Keratinocyte (primary cell): ENCODE results near the gene MAGEF1. TPM values are rescaled to one million over a fixed set of nuclear protein-coding genes. Genes with fewer than 3 reads are reported as not detected.

ENCODE experiments used
- DNase-seq: peaks from one replicate; pipeline ENCODE4 v3.0.0-alpha.2; 2011; ENCODE audit warnings: low read depth, missing footprints, low spot score
- FAIRE-seq: peaks from 2 replicates; lab custom pipeline; 2011; peaks lifted over from hg19 to GRCh38; lab: Jason Lieb, UNC
- H2AFZ ChIP-seq: 2 replicates; pipeline ENCODE4 v1.6.0; 2012; ENCODE audit warnings: low read length, control low read depth, inconsistent platforms; ENCODE audit not compliant: control insufficient read depth
- H3K27ac ChIP-seq: 2 replicates; pipeline ENCODE4 v1.5.1; 2011; ENCODE audit warnings: low read length; ENCODE audit not compliant: control insufficient read depth, insufficient read depth
- H3K27me3 ChIP-seq: 3 replicates; pipeline ENCODE4 v1.6.0; 2011; ENCODE audit warnings: low read length; ENCODE audit not compliant: control insufficient read depth, insufficient read depth; ENCODE audit errors: extremely low read depth
- H3K36me3 ChIP-seq, 2 experiments: 2 replicates in 1 of 2; 3 replicates in 1 of 2; pipeline ENCODE4 v1.5.1; 2011; ENCODE audit warnings: low read length in 2 of 2, mild to moderate bottlenecking in 1 of 2; ENCODE audit not compliant: control insufficient read depth in 2 of 2, insufficient read depth in 2 of 2; ENCODE audit errors: extremely low read depth in 1 of 2
- H3K4me1 ChIP-seq: 3 replicates; pipeline ENCODE4 v1.5.1; 2011; ENCODE audit warnings: low read length; ENCODE audit not compliant: control insufficient read depth, insufficient read depth; ENCODE audit errors: extremely low read depth
- H3K4me2 ChIP-seq: 3 replicates; pipeline ENCODE4 v1.6.0; 2011; ENCODE audit warnings: low read depth, low read length; ENCODE audit not compliant: control insufficient read depth, insufficient read depth; ENCODE audit errors: extremely low read depth
- H3K4me3 ChIP-seq, 3 experiments: fragments of 200-600 bp in 1 of 3; sonication (generic) in 1 of 3; 2 replicates in 2 of 3; 3 replicates in 1 of 3; pipeline ENCODE4 v1.5.1; 2011 to 2016; ENCODE audit warnings: low read length in 3 of 3, mild to moderate bottlenecking in 3 of 3, control low read depth in 2 of 3, inconsistent platforms in 1 of 3, low read depth in 1 of 3, mixed read lengths in 1 of 3, mixed run types in 1 of 3, moderate library complexity in 1 of 3; ENCODE audit not compliant: control insufficient read depth in 2 of 3, insufficient read depth in 2 of 3; ENCODE audit errors: extremely low read depth in 1 of 3
- H3K79me2 ChIP-seq: 2 replicates; pipeline ENCODE4 v1.6.0; 2012; ENCODE audit warnings: low read length; ENCODE audit not compliant: control insufficient read depth, insufficient read depth
- H3K9ac ChIP-seq: 3 replicates; pipeline ENCODE4 v1.6.0; 2011; ENCODE audit warnings: low read length; ENCODE audit not compliant: control insufficient read depth, insufficient read depth; ENCODE audit errors: extremely low read depth
- H3K9me1 ChIP-seq: 3 replicates; pipeline ENCODE4 v1.6.0; 2011; ENCODE audit warnings: low read length; ENCODE audit not compliant: control insufficient read depth, insufficient read depth; ENCODE audit errors: extremely low read depth
- H3K9me3 ChIP-seq: 2 replicates; pipeline ENCODE4 v1.5.1; 2012; ENCODE audit warnings: low read depth, low read length; ENCODE audit not compliant: control insufficient read depth
- H4K20me1 ChIP-seq: 3 replicates; pipeline ENCODE4 v1.6.0; 2011; ENCODE audit warnings: low read length; ENCODE audit not compliant: control insufficient read depth, insufficient read depth; ENCODE audit errors: extremely low read depth
- EZH2 ChIP-seq: IDR thresholded peaks from one replicate; pipeline ENCODE4 v1.6.1; 2012; ENCODE audit warnings: inconsistent platforms, mild to moderate bottlenecking, low read length, moderate library complexity
- dilution Hi-C: fragments of 300-500 bp; cut with MboI; formaldehyde crosslinking; loops from one replicate; pipeline ENCODE4 v1.7.0; 2020; ENCODE audit warnings: low sequenced_read_pairs; ENCODE audit not compliant: extremely low pct_ligation_motif_present
- polyA plus RNA-seq, 5 experiments: library from polyadenylated mRNA; depleted of rRNA in 3 of 5; stranded (reverse) in 3 of 5; stranded (forward) in 1 of 5; unstranded in 1 of 5; fragments of >200 nt; gene quantifications; 1 replicate in 1 of 5; 2 replicates in 3 of 5; 3 replicates in 1 of 5; pipeline versions ENCODE4 v1.2.1 to v1.2.3, GENCODE V29; 2011 to 2012; ENCODE audit warnings: missing spikeins in 2 of 5, low read depth in 1 of 5, low replicate concordance in 1 of 5
- TF ChIP-seq, protein P1 (sequence below), 3 experiments: IDR thresholded peaks in 1 of 3; conservative IDR thresholded peaks in 1 of 3; optimal IDR thresholded peaks in 1 of 3; 2 replicates in 2 of 3; 3 replicates in 1 of 3; pipeline versions ENCODE3 to v1.5.1; 2011; ENCODE audit warnings: low read length in 3 of 3, mild to moderate bottlenecking in 3 of 3, moderate library complexity in 2 of 3, control low read depth in 1 of 3, inconsistent platforms in 1 of 3; ENCODE audit not compliant: insufficient read depth in 2 of 3; ENCODE audit errors: extremely low read depth in 1 of 3

MAGEF1 gene
- polyA plus RNA-seq, 1 donor (not counting 4 experiments of a cell fraction or from before 2014, with no cell fraction given) = 11.8 TPM

DNA sequence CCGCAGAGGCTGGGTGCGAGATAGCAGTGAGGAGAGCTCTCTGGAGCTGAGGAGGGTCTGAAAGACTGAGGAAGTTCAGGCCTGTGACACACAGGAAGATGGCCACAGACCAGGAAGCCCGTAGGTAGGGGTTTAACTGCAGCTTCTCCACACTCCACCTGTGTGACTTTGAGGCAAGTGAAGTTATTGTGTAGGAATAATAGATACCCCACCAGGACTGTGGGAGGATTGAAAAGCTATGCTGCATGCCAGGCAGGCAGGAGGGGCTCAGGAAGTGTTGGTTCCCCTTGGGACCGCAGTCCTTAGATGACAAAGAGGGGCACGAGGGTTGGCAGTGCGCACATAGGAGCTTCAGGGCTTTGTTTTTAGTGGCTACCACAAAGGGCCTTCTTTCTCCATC lies 50.9 kb downstream of the MAGEF1 start:
- no peaks in the 10 kb centered on the region for H3K27me3 ChIP-seq
- H3K4me1 ChIP-seq = peaks cover 17% of the 10 kb centered on the region
- DNase-seq = no peak
- H3K4me3 ChIP-seq = no peak overlapping the region
- H3K4me2 ChIP-seq = no peak overlapping the region
- FAIRE-seq = no peak
- H3K79me2 ChIP-seq = no peaks in the 10 kb centered on the region
- TF ChIP-seq EZH2 = no peak
- TF ChIP-seq, protein P1, sequence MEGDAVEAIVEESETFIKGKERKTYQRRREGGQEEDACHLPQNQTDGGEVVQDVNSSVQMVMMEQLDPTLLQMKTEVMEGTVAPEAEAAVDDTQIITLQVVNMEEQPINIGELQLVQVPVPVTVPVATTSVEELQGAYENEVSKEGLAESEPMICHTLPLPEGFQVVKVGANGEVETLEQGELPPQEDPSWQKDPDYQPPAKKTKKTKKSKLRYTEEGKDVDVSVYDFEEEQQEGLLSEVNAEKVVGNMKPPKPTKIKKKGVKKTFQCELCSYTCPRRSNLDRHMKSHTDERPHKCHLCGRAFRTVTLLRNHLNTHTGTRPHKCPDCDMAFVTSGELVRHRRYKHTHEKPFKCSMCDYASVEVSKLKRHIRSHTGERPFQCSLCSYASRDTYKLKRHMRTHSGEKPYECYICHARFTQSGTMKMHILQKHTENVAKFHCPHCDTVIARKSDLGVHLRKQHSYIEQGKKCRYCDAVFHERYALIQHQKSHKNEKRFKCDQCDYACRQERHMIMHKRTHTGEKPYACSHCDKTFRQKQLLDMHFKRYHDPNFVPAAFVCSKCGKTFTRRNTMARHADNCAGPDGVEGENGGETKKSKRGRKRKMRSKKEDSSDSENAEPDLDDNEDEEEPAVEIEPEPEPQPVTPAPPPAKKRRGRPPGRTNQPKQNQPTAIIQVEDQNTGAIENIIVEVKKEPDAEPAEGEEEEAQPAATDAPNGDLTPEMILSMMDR (optimal IDR thresholded peaks at IDR 0.05 in 1 of 3, IDR thresholded peaks at IDR 0.05 in 1 of 3, conservative IDR thresholded peaks at IDR 0.05 in 1 of 3; ENCODE audit: extremely low read depth in 1 of 3, insufficient read depth in 2 of 3, low read length in 3 of 3) = no peak
- no peak overlapping the region for H3K9ac ChIP-seq
- H3K9me1 ChIP-seq = no peaks in the 10 kb centered on the region
- no peaks in the 10 kb centered on the region for H3K9me3 ChIP-seq
- dilution Hi-C loops = no loop called here
- H4K20me1 ChIP-seq = no peaks in the 10 kb centered on the region
- H3K36me3 ChIP-seq = no peaks in the 10 kb centered on the region
- H3K27ac ChIP-seq = no peak overlapping the region
- no peak overlapping the region for H2AFZ ChIP-seq

Other genes with a start within 250 kb of the MAGEF1 start
- gene EPHB3, start 150.3 kb downstream of the MAGEF1 start, polyA plus RNA-seq = 2.2 to 6.7 TPM (median 3.7 TPM) in 3 replicates
- 14.9 to 28.4 TPM (median 27.3 TPM) in 3 replicates for gene VPS8, start 100.1 kb upstream of the MAGEF1 start, polyA plus RNA-seq